ENCODE data around the gene ACE.

The ACE gene

GRCh38 chr17:63476854-63477479 is at the start of gene ACE:
ACE (plus strand) TSS chr17:63477061; CDS start chr17:63477095, 34 bp downstream.
- TF ChIP-seq CTCF (IDR thresholded peaks at IDR 0.05): no peak

GRCh38 chr17:63429766-63430165 is 47.1 kb upstream of the ACE start:
- no peak for TF ChIP-seq CTCF (IDR thresholded peaks at IDR 0.05)

- TF ChIP-seq CTCF (IDR thresholded peaks at IDR 0.05): no peak
Measured at GRCh38 chr17:63430223-63430622, 46.6 kb upstream of the ACE start.

- no peak for TF ChIP-seq CTCF (IDR thresholded peaks at IDR 0.05)
Measured at GRCh38 chr17:63431618-63431938, 45.3 kb upstream of the ACE start.

- no peak for TF ChIP-seq CTCF (IDR thresholded peaks at IDR 0.05)
Measured at GRCh38 chr17:63431939-63432804, 44.7 kb upstream of the ACE start.

DNA sequence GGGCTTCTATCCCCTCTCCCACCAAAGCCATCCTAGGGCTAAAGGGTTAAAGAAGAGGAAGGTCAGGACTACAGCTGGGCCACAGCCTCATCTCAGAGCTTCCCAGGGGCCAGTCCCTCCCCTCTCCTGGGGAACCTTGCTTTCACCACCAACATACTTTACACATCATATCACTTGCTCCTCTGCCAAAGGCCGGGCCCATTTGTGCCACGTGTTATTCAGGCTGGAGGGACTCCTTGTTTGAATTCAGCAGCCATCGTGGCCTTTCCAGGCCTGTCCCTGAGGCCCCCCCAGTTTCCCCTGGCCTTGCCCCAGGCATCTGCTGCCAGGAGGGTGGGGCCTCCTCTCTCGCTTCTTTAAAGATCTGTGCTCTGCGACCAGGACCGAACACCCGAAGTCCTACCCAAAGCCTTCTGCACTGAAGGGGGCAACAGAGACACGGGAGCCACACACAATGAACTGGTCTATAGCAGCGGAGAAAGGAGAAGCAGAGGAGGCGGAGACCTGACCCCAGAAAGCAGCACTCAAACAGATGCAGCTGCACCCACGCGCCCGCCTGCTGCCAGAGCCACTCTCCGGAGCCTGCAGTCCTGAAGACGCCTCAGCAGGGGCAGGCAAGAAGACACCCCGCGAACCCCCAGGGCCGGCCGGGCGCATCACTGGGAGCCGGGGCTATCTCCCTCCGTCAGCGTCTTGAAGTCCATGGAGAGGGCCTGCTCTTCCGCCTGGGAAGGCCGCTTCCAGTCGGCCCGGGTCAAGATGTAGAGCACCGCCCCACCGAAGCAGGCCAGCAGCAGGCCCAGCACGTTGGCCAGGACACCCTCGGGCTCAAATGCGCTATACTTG is 42.9 kb upstream of the ACE start:
- TF ChIP-seq CTCF (IDR thresholded peaks at IDR 0.05): no peak

GRCh38 chr17:63434951-63435571 is 41.8 kb upstream of the ACE start:
- TF ChIP-seq CTCF (IDR thresholded peaks at IDR 0.05): peak; percentile 46
